Measurements from ENCODE around the gene NCOA1. TPM values are rescaled to one million over a fixed set of nuclear protein-coding genes. Genes with fewer than 3 reads are reported as not detected.
"Not testable (repeated sequence)": the region's sequence is repeated elsewhere in the genome, so short reads cannot be mapped to it uniquely, and the experiment has no call there.

The NCOA1 gene
- total and polyA plus RNA-seq, 2 of the 4 experiments (the other 2 are of a cell fraction): 6.7 to 11.3 TPM

DNA sequence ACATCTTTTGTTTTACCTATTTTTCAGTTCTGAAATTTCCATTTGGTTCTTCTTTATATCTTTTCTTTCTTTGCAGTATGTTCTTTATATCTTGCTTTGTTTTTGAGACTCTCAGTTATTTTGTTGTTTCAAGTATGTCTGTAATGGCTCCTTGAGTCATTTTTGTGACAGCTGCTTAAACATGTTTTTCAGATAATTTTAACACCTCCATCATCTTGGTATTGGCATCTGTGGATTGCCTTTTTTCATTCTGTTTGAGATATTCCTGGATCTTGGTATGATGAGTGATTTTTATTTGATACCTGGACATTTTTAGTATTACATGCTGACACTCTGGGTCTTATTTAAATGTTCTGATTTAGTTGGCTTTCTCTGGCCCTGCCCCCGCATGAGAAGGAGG, 89.5 kb downstream of the NCOA1 start:
- Histone ChIP-seq H3K4me2 (ENCODE audit: low read depth, low read length) (no peak overlapping the region), H3K9ac (ENCODE audit: low read depth, low read length) (no peak overlapping the region), H4K91ac (ENCODE audit: insufficient read depth, low read depth, low read length) (no peak overlapping the region), H2BK120ac (ENCODE audit: low read depth, low read length) (no peak overlapping the region), H4K5ac (ENCODE audit: low read depth, low read length) (no peak overlapping the region), H3K56ac (ENCODE audit: extremely low read depth, insufficient read depth, low read length) (no peak overlapping the region), H3K79me1 (ENCODE audit: low read depth in 1 of 2, low read length in 2 of 2) (peaks cover 7 to 9% of the 10 kb centered on the region in 2 experiments; a peak in 3 of 4 replicates), H3K9me1 (ENCODE audit: insufficient read depth, low read length) (no peaks in the 10 kb centered on the region), H3K27ac (ENCODE audit: insufficient read depth, low read length) (no peak overlapping the region), H3K23ac (ENCODE audit: low read depth, low read length) (no peak overlapping the region), H4K8ac (ENCODE audit: low read depth in 2 of 2, low read length in 2 of 2) (no peak overlapping the region), H3K4me3 (ENCODE audit: insufficient read depth, low read depth, low read length) (no peak overlapping the region), H3K9me3 (ENCODE audit: control insufficient read depth, insufficient read depth, low read length) (no peaks in the 10 kb centered on the region), H3K4me1 (ENCODE audit: control insufficient read depth, insufficient read depth, low read length) (no peaks in the 10 kb centered on the region), H3K14ac (replicated peaks; ENCODE audit: low read depth, low read length) (no peak overlapping the region), H3K36me3 (ENCODE audit: control insufficient read depth, insufficient read depth, low read length) (no peaks in the 10 kb centered on the region), H2AK5ac (ENCODE audit: low read depth, low read length) (no peak overlapping the region), H2BK20ac (ENCODE audit: low read depth, low read length) (no peak overlapping the region), H3K4ac (ENCODE audit: low read depth, low read length) (no peak overlapping the region), H2AK9ac (replicated peaks; ENCODE audit: low read depth, low read length, poor library complexity) (no peak overlapping the region), H2BK15ac (ENCODE audit: low read depth, low read length) (no peak overlapping the region), H4K20me1 (ENCODE audit: insufficient read depth, low read length) (peaks cover 3% of the 10 kb centered on the region; the same call in 1 of the 2 replicates), H3K18ac (ENCODE audit: low read depth, low read length) (no peak overlapping the region), H2BK5ac (ENCODE audit: low read depth, low read length, poor library complexity, severe bottlenecking) (no peak overlapping the region), H2AFZ (replicated peaks; ENCODE audit: low read length, poor library complexity) (no peak overlapping the region), H3K27me3 (ENCODE audit: control insufficient read depth, insufficient read depth, low read length) (no peaks in the 10 kb centered on the region)
- TF ChIP-seq RAD21 (IDR thresholded peaks at IDR 0.05; ENCODE audit: low read length) (no peak), FOS (IDR thresholded peaks at IDR 0.05; ENCODE audit: low read depth, low read length) (no peak), BHLHE40 (IDR thresholded peaks at IDR 0.05; ENCODE audit: low read depth, low read length) (no peak)
- intact Hi-C loops (cut with micrococcal nuclease) (no loop called here), in situ Hi-C loops (cut with MboI; ENCODE audit: low sequenced_read_pairs) (no loop called here), dilution Hi-C loops (cut with HindIII; ENCODE audit: low sequenced_read_pairs, unreplicated experiment) (no loop called here)
- CTCF ChIA-PET: no interaction called here
- POLR2A ChIA-PET (ENCODE audit: unreplicated experiment): no interaction called here
- WGBS, 2 experiments (ENCODE audit: extremely low coverage in 2 of 2, insufficient read length in 1 of 2): no CpG with 5 or more reads among the region's 1 CpG
- no peak for ATAC-seq (ENCODE audit: low read depth)
- no peak for DNase-seq
- no TSS peak for BruUV-seq (replicated peaks)

DNA sequence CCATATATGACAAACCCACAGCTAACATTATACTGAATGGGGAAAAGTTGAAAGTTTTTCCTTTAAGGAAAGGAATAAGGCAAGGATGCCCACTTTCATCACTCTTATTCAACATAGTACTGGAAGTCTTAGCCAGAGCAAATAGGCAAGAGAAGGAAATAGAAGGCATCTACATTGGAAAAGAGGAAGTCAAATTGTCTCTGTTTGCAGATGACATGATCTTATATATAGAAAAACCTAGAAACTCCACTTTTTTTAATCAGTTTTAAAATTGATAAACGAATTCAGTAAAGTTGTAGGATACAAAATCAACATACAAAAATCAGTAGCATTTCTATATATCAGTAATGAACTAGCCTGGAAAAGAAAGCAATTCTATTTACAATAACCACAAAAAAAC, 90.9 kb downstream of the NCOA1 start:
- H3K27me3 ChIP-seq (ENCODE audit: control insufficient read depth, insufficient read depth, low read length); H3K4me2 ChIP-seq (ENCODE audit: low read depth, low read length); H3K9me3 ChIP-seq (ENCODE audit: control insufficient read depth, insufficient read depth, low read length); ATAC-seq (ENCODE audit: low read depth); in situ Hi-C loops (cut with MboI; ENCODE audit: low sequenced_read_pairs); H4K91ac ChIP-seq (ENCODE audit: insufficient read depth, low read depth, low read length); H3K56ac ChIP-seq (ENCODE audit: extremely low read depth, insufficient read depth, low read length); H3K27ac ChIP-seq (ENCODE audit: insufficient read depth, low read length); POLR2A ChIA-PET (ENCODE audit: unreplicated experiment); H4K8ac ChIP-seq (ENCODE audit: low read depth in 2 of 2, low read length in 2 of 2); intact Hi-C loops (cut with micrococcal nuclease); DNase-seq; H2BK15ac ChIP-seq (ENCODE audit: low read depth, low read length); H3K4ac ChIP-seq (ENCODE audit: low read depth, low read length); H2AK5ac ChIP-seq (ENCODE audit: low read depth, low read length); H3K23ac ChIP-seq (ENCODE audit: low read depth, low read length); H2AFZ ChIP-seq (replicated peaks; ENCODE audit: low read length, poor library complexity); H3K4me3 ChIP-seq (ENCODE audit: insufficient read depth, low read depth, low read length); CTCF ChIA-PET; H3K36me3 ChIP-seq (ENCODE audit: control insufficient read depth, insufficient read depth, low read length); H3K79me1 ChIP-seq (ENCODE audit: low read depth in 1 of 2, low read length in 2 of 2); H4K5ac ChIP-seq (ENCODE audit: low read depth, low read length); BruUV-seq (replicated peaks); H2BK5ac ChIP-seq (ENCODE audit: low read depth, low read length, poor library complexity, severe bottlenecking); H3K4me1 ChIP-seq (ENCODE audit: control insufficient read depth, insufficient read depth, low read length); H4K20me1 ChIP-seq (ENCODE audit: insufficient read depth, low read length); dilution Hi-C loops (cut with HindIII; ENCODE audit: low sequenced_read_pairs, unreplicated experiment); H3K14ac ChIP-seq (replicated peaks; ENCODE audit: low read depth, low read length); H2BK120ac ChIP-seq (ENCODE audit: low read depth, low read length); H3K9me1 ChIP-seq (ENCODE audit: insufficient read depth, low read length); H3K18ac ChIP-seq (ENCODE audit: low read depth, low read length); H2AK9ac ChIP-seq (replicated peaks; ENCODE audit: low read depth, low read length, poor library complexity); H3K9ac ChIP-seq (ENCODE audit: low read depth, low read length); H2BK20ac ChIP-seq (ENCODE audit: low read depth, low read length): not testable (repeated sequence)
- WGBS, 2 experiments (ENCODE audit: extremely low coverage in 2 of 2, insufficient read length in 1 of 2): no CpG with 5 or more reads among the region's 1 CpG

Measured in IMR-90 (cell line).